ENCODE measurements around the gene HDAC1.

DNA sequence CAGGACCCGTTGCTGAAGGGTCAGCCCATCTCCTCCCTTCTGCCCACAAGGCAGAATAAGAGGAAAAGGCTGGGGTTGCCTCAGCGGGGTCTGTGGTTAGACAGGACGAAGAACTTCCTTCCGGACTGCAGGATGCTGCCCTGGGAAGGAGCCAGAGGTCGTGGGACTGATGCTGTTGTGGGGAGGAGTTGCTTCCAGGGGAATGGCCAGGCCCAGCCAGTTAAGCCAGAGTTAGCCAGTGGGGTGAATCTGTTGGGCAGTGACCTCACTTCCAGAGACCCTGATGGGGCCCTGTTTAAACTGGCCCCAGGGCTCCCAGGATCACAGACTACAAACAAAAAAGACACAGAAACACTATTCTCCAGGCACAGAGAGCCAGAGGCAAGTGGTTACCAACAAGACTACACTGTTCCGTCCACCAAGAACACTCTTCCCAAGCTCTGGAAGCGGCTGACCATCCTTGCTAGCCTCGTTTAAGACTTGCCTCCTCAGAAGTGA, 57.4 kb downstream of the HDAC1 start:
- TF ChIP-seq, protein P1, sequence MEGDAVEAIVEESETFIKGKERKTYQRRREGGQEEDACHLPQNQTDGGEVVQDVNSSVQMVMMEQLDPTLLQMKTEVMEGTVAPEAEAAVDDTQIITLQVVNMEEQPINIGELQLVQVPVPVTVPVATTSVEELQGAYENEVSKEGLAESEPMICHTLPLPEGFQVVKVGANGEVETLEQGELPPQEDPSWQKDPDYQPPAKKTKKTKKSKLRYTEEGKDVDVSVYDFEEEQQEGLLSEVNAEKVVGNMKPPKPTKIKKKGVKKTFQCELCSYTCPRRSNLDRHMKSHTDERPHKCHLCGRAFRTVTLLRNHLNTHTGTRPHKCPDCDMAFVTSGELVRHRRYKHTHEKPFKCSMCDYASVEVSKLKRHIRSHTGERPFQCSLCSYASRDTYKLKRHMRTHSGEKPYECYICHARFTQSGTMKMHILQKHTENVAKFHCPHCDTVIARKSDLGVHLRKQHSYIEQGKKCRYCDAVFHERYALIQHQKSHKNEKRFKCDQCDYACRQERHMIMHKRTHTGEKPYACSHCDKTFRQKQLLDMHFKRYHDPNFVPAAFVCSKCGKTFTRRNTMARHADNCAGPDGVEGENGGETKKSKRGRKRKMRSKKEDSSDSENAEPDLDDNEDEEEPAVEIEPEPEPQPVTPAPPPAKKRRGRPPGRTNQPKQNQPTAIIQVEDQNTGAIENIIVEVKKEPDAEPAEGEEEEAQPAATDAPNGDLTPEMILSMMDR (IDR thresholded peaks at IDR 0.05) = no peak
- TF ChIP-seq POLR2A (IDR thresholded peaks at IDR 0.05) = no peak

All from sigmoid colon (tissue), 3 donors.